Keratinocyte (primary cell): ENCODE data around the gene ABTB1.

Experiments
- CTCF ChIP-seq, 3 experiments: IDR thresholded peaks in 1 of 3; conservative IDR thresholded peaks in 1 of 3; optimal IDR thresholded peaks in 1 of 3; 2 replicates in 2 of 3; 3 replicates in 1 of 3; pipeline versions ENCODE3 to v1.5.1; 2011; ENCODE audit warnings: low read length in 3 of 3, mild to moderate bottlenecking in 3 of 3, moderate library complexity in 2 of 3, control low read depth in 1 of 3, inconsistent platforms in 1 of 3; ENCODE audit not compliant: insufficient read depth in 2 of 3; ENCODE audit errors: extremely low read depth in 1 of 3
- EZH2 ChIP-seq: IDR thresholded peaks from one replicate; pipeline ENCODE4 v1.6.1; 2012; ENCODE audit warnings: inconsistent platforms, mild to moderate bottlenecking, low read length, moderate library complexity

DNA sequence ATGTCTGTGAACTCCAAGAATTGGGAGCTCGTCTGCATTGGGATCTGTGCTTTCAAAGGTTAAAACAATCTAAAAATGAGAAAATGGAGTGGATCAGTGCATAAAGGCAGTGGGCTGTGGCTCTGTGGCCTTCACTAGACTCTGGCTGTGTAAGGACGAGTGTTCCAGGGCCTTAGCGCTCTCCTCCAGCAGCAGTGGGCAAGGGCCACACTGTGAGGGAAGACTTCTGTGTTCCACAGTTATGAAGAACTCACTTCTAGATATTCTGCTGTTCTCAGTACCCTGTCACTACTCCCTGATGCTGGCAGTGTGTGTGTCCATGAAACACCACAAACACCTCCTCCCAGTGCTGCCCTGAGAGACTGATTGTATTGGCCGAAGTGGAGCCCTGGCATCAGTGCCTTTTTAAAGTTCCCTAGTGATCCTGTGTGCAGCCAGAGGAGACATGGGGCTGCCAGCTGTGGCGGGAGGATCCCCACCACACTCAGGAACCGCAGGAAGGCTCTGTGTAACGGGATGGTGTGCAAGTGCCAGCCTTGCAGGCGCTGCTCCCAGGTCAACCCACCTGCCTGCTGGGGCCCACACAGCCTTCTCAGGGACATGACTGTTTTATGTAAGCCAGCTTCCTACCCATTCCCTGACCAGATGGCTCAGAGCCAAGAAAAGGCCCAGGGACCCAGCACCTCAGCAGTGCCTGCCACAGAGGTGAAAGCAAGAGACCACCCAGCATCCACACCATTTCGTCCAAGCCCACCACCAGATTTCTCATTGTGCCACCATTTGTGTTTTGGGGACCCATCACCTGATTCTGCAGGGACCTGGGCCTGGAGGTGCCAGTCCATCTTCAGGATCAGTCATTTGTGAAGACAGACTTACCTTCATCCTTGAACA lies 40.4 kb downstream of the ABTB1 start:
- TF ChIP-seq EZH2 (no peak), CTCF (optimal IDR thresholded peaks at IDR 0.05 in 1 of 3, IDR thresholded peaks at IDR 0.05 in 1 of 3, conservative IDR thresholded peaks at IDR 0.05 in 1 of 3; ENCODE audit: extremely low read depth in 1 of 3, insufficient read depth in 2 of 3, low read length in 3 of 3) (no peak)
